ENCODE measurements around the gene FAM107B. TPM values are rescaled to one million over a fixed set of nuclear protein-coding genes. Genes with fewer than 3 reads are reported as not detected.
"Not testable (repeated sequence)": the region's sequence is repeated elsewhere in the genome, so short reads cannot be mapped to it uniquely, and the experiment has no call there.

Gene FAM107B
- total RNA-seq, 1 experiment from 2014 or later: 158 TPM

DNA sequence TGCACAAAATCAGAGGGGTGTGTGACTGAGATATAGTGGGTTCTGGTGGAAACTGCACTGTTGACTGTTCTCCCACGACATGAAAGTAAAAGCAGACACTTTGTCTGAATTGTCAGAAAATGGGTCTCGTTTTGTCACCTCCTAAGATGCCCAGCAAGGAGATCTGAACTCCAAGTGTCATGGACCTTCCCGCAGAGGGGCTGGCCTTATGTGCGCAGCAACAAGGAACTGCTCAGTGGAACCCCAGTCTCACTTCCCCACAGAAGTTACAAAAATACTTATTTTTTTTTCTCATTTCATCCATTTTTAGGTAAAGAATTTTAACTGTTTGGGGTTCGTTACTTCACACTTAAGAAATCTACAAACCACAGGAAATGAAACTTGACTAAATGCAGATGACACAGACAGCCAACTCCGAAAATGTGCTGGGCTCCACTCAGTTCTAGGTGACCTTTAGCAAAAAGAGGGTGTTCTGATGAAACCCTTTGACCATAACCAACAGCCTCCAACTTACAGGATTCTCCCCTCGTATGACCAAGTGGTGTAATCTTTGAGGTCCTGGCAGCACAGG lies 115.0 kb downstream of the FAM107B start:
- Histone ChIP-seq H3K9me2 (replicated peaks; ENCODE audit: insufficient read depth, low read length) (no peaks in the 10 kb centered on the region), H3K27ac (ENCODE audit: low read length) (peak overlapping the region; percentile 57), H3K4me2 (ENCODE audit: low read depth, low read length, poor library complexity, severe bottlenecking) (peak overlapping the region; percentile 60), H3K27me3 (ENCODE audit: low read length) (no peaks in the 10 kb centered on the region), H3K9me3 (ENCODE audit: low read length) (no peaks in the 10 kb centered on the region), H3K36me3 (ENCODE audit: insufficient read depth, low read length) (no peaks in the 10 kb centered on the region), H2AFZ (ENCODE audit: low read length) (peak overlapping the region; percentile 84), H3K4me3 (ENCODE audit: low read length) (peak overlapping the region; percentile 30), H3K79me2 (ENCODE audit: low read length) (no peaks in the 10 kb centered on the region), H3K9ac (ENCODE audit: low read length) (peak overlapping the region; percentile 27), H3K4me1 (ENCODE audit: low read length) (peaks cover 62% of the 10 kb centered on the region), H4K20me1 (ENCODE audit: insufficient read depth, low read depth, low read length) (no peaks in the 10 kb centered on the region)
- DNase-seq: peak; percentile 81

DNA sequence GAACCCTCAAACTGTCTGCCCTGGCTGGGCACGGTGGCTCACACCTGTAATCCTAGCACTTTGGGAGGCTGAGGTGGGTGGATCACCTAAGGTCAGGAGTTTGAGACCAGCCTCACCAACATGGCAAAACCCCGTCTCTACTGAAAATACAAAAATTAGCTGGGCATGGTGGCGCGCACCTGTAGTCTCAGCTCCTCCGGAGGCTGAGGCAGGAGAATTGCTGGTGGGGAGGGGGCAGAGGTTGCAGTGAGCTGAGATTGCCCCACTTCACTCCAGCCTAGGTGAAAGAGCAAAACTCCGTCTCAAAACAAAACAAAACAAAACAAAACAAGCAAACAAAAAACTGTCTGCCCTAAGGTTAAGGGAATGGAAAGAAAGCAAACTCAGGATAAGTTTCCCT lies 115.6 kb downstream of the FAM107B start:
- peak overlapping the region; percentile 27 for H3K9ac ChIP-seq (ENCODE audit: low read length)
- H4K20me1 ChIP-seq (ENCODE audit: insufficient read depth, low read depth, low read length); H3K9me2 ChIP-seq (replicated peaks; ENCODE audit: insufficient read depth, low read length); H3K36me3 ChIP-seq (ENCODE audit: insufficient read depth, low read length); H3K27me3 ChIP-seq (ENCODE audit: low read length); H3K9me3 ChIP-seq (ENCODE audit: low read length); DNase-seq; H3K79me2 ChIP-seq (ENCODE audit: low read length): not testable (repeated sequence)
- H3K27ac ChIP-seq (ENCODE audit: low read length): peak overlapping the region; percentile 57
- H3K4me3 ChIP-seq (ENCODE audit: low read length): peak overlapping the region; percentile 30
- H3K4me1 ChIP-seq (ENCODE audit: low read length): peaks cover 68% of the 10 kb centered on the region
- peak overlapping the region; percentile 84 for H2AFZ ChIP-seq (ENCODE audit: low read length)
- peak overlapping the region; percentile 60 for H3K4me2 ChIP-seq (ENCODE audit: low read depth, low read length, poor library complexity, severe bottlenecking)

DNA sequence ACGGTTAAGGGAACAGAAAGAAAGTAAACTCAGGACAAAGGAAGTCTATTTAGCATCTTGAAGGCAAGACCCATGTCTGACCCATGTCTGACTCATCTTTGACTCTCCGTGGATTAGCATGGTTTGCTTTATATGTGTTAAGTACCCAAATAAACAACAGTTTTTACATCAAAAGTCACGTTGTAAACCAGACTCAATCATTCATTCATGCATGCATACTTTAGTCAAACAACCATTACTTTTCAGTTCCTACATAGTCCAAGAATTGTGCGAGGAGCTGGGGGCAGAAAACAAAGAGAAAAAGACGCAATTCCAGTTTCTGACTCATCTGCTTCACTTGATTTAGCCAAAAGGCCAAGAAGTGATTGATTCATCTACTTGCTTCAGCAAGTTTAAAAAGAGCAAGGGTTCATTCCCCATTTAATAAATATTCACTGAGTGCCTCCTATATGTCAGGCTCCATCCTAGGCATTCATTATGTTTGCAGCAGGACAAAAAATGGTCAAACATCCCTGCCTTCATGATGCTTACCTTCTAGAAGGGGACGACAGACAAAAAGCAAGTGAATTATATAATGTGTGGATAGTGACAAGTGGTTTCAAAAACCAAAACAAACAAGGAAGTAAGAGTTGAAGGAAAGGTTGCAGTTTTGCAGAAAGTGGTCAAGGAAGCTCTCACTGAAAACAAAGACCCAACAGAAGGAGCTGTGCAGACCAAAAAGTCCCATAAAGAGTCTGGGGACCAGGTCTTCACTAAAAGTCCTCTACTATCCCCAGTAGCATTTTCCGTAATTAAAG lies 116.2 kb downstream of the FAM107B start:
- Histone ChIP-seq H3K27me3 (ENCODE audit: low read length) (no peaks in the 10 kb centered on the region), H4K20me1 (ENCODE audit: insufficient read depth, low read depth, low read length) (no peaks in the 10 kb centered on the region), H3K9ac (ENCODE audit: low read length) (no peak overlapping the region), H3K27ac (ENCODE audit: low read length) (no peak overlapping the region), H3K79me2 (ENCODE audit: low read length) (no peaks in the 10 kb centered on the region), H3K9me2 (replicated peaks; ENCODE audit: insufficient read depth, low read length) (no peaks in the 10 kb centered on the region), H3K4me2 (ENCODE audit: low read depth, low read length, poor library complexity, severe bottlenecking) (peak overlapping the region; percentile 16), H3K4me3 (ENCODE audit: low read length) (no peak overlapping the region), H3K9me3 (ENCODE audit: low read length) (no peaks in the 10 kb centered on the region), H2AFZ (ENCODE audit: low read length) (peak overlapping the region; percentile 19), H3K36me3 (ENCODE audit: insufficient read depth, low read length) (no peaks in the 10 kb centered on the region), H3K4me1 (ENCODE audit: low read length) (peaks cover 74% of the 10 kb centered on the region)
- DNase-seq: no peak

DNA sequence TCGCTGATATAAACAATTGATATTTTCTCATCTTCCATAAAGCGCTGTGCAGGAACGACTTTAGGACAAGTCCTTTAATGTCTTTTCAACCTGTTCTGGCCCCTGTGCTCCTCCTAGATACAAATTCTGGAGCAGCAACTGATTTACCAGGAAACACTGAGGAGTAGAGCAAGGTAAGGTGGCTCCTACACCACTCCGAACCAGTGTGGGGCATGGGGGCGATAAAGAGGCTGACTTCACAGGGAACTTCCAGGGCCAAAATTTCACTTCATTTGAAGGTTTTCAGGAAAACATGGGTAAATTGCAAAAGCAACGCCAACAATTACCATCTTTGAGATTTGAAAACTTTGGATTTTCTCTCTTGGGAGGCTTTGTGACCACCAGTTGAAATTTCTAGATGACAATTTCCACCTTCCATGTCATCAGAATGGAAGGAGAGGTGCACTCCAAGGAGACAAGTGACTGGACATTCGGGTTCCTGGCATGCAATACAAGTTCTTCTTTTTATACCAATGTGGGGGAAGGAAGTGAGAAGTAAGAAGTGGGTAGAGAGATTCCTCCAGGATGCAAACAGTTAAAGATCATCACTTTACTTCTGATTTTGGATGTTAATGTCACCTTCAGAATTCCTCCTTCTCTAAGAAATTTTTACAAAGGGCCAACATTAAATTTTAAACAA lies 118.5 kb downstream of the FAM107B start:
- H3K4me2 ChIP-seq (ENCODE audit: low read depth, low read length, poor library complexity, severe bottlenecking): peak overlapping the region; percentile 56
- H2AFZ ChIP-seq (ENCODE audit: low read length): no peak overlapping the region
- no peaks in the 10 kb centered on the region for H3K27me3 ChIP-seq (ENCODE audit: low read length)
- H3K27ac ChIP-seq (ENCODE audit: low read length): peak overlapping the region; percentile 44
- no peak overlapping the region for H3K9ac ChIP-seq (ENCODE audit: low read length)
- DNase-seq: no peak
- H3K9me2 ChIP-seq (replicated peaks; ENCODE audit: insufficient read depth, low read length): no peaks in the 10 kb centered on the region
- no peaks in the 10 kb centered on the region for H3K36me3 ChIP-seq (ENCODE audit: insufficient read depth, low read length)
- H4K20me1 ChIP-seq (ENCODE audit: insufficient read depth, low read depth, low read length): no peaks in the 10 kb centered on the region
- peaks cover 79% of the 10 kb centered on the region for H3K4me1 ChIP-seq (ENCODE audit: low read length)
- H3K9me3 ChIP-seq (ENCODE audit: low read length): no peaks in the 10 kb centered on the region
- H3K79me2 ChIP-seq (ENCODE audit: low read length): no peaks in the 10 kb centered on the region
- H3K4me3 ChIP-seq (ENCODE audit: low read length): peak overlapping the region; percentile 15; the same call in 1 of the 2 replicates

DNA sequence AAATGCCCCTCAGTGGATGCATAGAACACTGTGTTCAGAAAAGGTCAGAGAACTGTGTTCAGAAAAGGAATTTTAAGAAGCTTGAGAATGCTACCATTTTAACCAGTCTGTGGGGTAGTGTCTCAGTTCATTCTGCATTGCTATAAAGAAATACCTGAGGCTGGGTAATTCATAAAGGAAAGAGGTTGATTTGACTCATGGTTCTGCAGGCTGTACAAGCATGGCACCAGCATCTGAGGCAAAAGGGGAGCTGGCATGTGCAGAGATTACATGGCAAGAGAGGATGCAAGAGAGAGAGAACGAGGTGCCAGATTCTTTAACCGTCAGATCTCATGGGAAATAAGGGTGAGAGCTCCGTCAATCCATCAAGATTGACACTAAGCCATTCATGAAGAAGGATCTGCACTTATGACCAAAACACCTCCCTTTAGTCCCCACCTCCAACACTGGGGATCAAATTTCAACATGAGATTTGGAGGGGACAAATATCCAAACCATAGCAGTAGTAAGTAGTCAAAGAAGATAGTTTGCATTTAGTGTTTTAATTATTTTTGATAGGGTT lies 119.8 kb downstream of the FAM107B start:
- H3K9me2 ChIP-seq (replicated peaks; ENCODE audit: insufficient read depth, low read length): no peaks in the 10 kb centered on the region
- no peaks in the 10 kb centered on the region for H3K36me3 ChIP-seq (ENCODE audit: insufficient read depth, low read length)
- H3K4me3 ChIP-seq (ENCODE audit: low read length): 0 out of 2 replicates have a peak overlapping the region, but pooled peaks have one; percentile 1
- H3K79me2 ChIP-seq (ENCODE audit: low read length): no peaks in the 10 kb centered on the region
- peak overlapping the region; percentile 20; the same call in 1 of the 2 replicates for H3K9ac ChIP-seq (ENCODE audit: low read length)
- no peaks in the 10 kb centered on the region for H3K9me3 ChIP-seq (ENCODE audit: low read length)
- peak overlapping the region; percentile 59 for H3K27ac ChIP-seq (ENCODE audit: low read length)
- H3K4me2 ChIP-seq (ENCODE audit: low read depth, low read length, poor library complexity, severe bottlenecking): peak overlapping the region; percentile 45
- no peaks in the 10 kb centered on the region for H4K20me1 ChIP-seq (ENCODE audit: insufficient read depth, low read depth, low read length)
- peaks cover 69% of the 10 kb centered on the region for H3K4me1 ChIP-seq (ENCODE audit: low read length)
- DNase-seq: peak; percentile 75
- no peaks in the 10 kb centered on the region for H3K27me3 ChIP-seq (ENCODE audit: low read length)
- H2AFZ ChIP-seq (ENCODE audit: low read length): no peak overlapping the region

GRCh38 chr10:14653271-14654161 lies 121.2 kb downstream of the FAM107B start:
- Histone ChIP-seq H3K4me3 (ENCODE audit: low read length) (no peak overlapping the region), H4K20me1 (ENCODE audit: insufficient read depth, low read depth, low read length) (no peaks in the 10 kb centered on the region), H3K9ac (ENCODE audit: low read length) (no peak overlapping the region), H3K27ac (ENCODE audit: low read length) (peak overlapping the region; percentile 59; the same call in 1 of the 2 replicates), H3K4me2 (ENCODE audit: low read depth, low read length, poor library complexity, severe bottlenecking) (peak overlapping the region; percentile 45), H3K79me2 (ENCODE audit: low read length) (no peaks in the 10 kb centered on the region), H3K27me3 (ENCODE audit: low read length) (no peaks in the 10 kb centered on the region), H2AFZ (ENCODE audit: low read length) (no peak overlapping the region), H3K36me3 (ENCODE audit: insufficient read depth, low read length) (no peaks in the 10 kb centered on the region), H3K4me1 (ENCODE audit: low read length) (peaks cover 62% of the 10 kb centered on the region), H3K9me2 (replicated peaks; ENCODE audit: insufficient read depth, low read length) (no peaks in the 10 kb centered on the region), H3K9me3 (ENCODE audit: low read length) (no peaks in the 10 kb centered on the region)
- peak; percentile 34 for DNase-seq

- Histone ChIP-seq H3K4me2 (ENCODE audit: low read depth, low read length, poor library complexity, severe bottlenecking) (no peak overlapping the region), H4K20me1 (ENCODE audit: insufficient read depth, low read depth, low read length) (no peaks in the 10 kb centered on the region), H3K27ac (ENCODE audit: low read length) (no peak overlapping the region), H3K4me3 (ENCODE audit: low read length) (no peak overlapping the region), H3K36me3 (ENCODE audit: insufficient read depth, low read length) (no peaks in the 10 kb centered on the region), H3K9ac (ENCODE audit: low read length) (no peak overlapping the region), H3K9me3 (ENCODE audit: low read length) (no peaks in the 10 kb centered on the region), H3K79me2 (ENCODE audit: low read length) (no peaks in the 10 kb centered on the region), H3K4me1 (ENCODE audit: low read length) (peaks cover 62% of the 10 kb centered on the region), H3K9me2 (replicated peaks; ENCODE audit: insufficient read depth, low read length) (no peaks in the 10 kb centered on the region), H3K27me3 (ENCODE audit: low read length) (no peaks in the 10 kb centered on the region), H2AFZ (ENCODE audit: low read length) (no peak overlapping the region)
- no peak for DNase-seq
Observed at GRCh38 chr10:14652816-14653215, 121.9 kb downstream of the FAM107B start.

Measured in Karpas-422 (cell line).